Right lobe of liver (tissue), 4 donors: ENCODE results near the gene ETS2.
A peak's percentile ranks its signal among the peaks of the same experiment; 100 is the strongest.

ENCODE experiments used
- CTCF ChIP-seq, 4 donors: fragments of 200-600 bp in 3 of 4; fragments of 450-650 bp in 1 of 4; IDR thresholded peaks; one replicate each; pipeline versions ENCODE4 v1.5.1 to v1.8.0; 2016 to 2022; ENCODE audit warnings: antibody characterized with exemption in 4 of 4, mild to moderate bottlenecking in 2 of 4
- POLR2A ChIP-seq: fragments of 450-650 bp; IDR thresholded peaks from one replicate; pipeline ENCODE4 v1.6.1; 2017; ENCODE audit warnings: antibody characterized with exemption, mild to moderate bottlenecking
- donor health status: DM: no; HTN: no; CAD: no.
- donor health status: DM: no; HTN: no; CAD: no.
- donor health status: DM: no; HTN: yes; CAD: no.

GRCh38 chr21:38815060-38815405 is 9.3 kb downstream of the ETS2 start:
- TF ChIP-seq CTCF (IDR thresholded peaks at IDR 0.05) (no peak), POLR2A (peak; percentile 4)
